Kidney (tissue), 14 donors: ENCODE data around the gene CREG1. TPM values are rescaled to one million over a fixed set of nuclear protein-coding genes. Genes with fewer than 3 reads are reported as not detected.

Experiments
- DNase-seq, 5 donors: peaks; one replicate each; pipeline ENCODE4 v3.0.0-alpha.2; 2013 to 2020
- FAIRE-seq: peaks from 2 replicates; lab custom pipeline; 2012; peaks lifted over from hg19 to GRCh38; lab: Jason Lieb, UNC
- H3K27ac ChIP-seq, 2 donors: one replicate each; pipeline ENCODE4 v1.7.0; 2013; ENCODE audit warnings: low read depth in 2 of 2, low read length in 2 of 2, inconsistent platforms in 1 of 2
- H3K27me3 ChIP-seq: one replicate; pipeline ENCODE4 v1.7.1; 2013; ENCODE audit warnings: low read length, inconsistent platforms; ENCODE audit not compliant: control insufficient read depth, insufficient read depth
- H3K36me3 ChIP-seq, 3 donors: one replicate each; pipeline versions ENCODE4 v1.7.0 to v1.7.1; 2013; ENCODE audit warnings: low read length in 3 of 3, control low read depth in 1 of 3, inconsistent platforms in 1 of 3; ENCODE audit not compliant: insufficient read depth in 3 of 3, control insufficient read depth in 2 of 3
- H3K4me1 ChIP-seq, 3 donors: one replicate each; pipeline versions ENCODE4 v1.7.0 to v1.7.1; 2013; ENCODE audit warnings: low read length in 3 of 3, inconsistent platforms in 1 of 3, low read depth in 1 of 3; ENCODE audit not compliant: control insufficient read depth in 2 of 3, insufficient read depth in 2 of 3
- H3K4me3 ChIP-seq, 3 donors: one replicate each; pipeline versions ENCODE4 v1.7.0 to v1.8.1; 2013; ENCODE audit warnings: low read length in 3 of 3, control low read depth in 1 of 3, inconsistent platforms in 1 of 3
- H3K9ac ChIP-seq, 3 donors: one replicate each; pipeline versions ENCODE4 v1.7.0 to v1.7.1; 2013; ENCODE audit warnings: low read length in 3 of 3, control low read depth in 1 of 3, inconsistent platforms in 1 of 3
- H3K9me3 ChIP-seq, 3 donors: one replicate each; pipeline versions ENCODE4 v1.7.0 to v1.7.1; 2013; ENCODE audit warnings: low read length in 3 of 3, control low read depth in 1 of 3, inconsistent platforms in 1 of 3; ENCODE audit not compliant: control insufficient read depth in 2 of 3, insufficient read depth in 1 of 3
- CTCF ChIP-seq: IDR thresholded peaks from 3 replicates; pipeline ENCODE4 v1.5.1; 2012; ENCODE audit warnings: mild to moderate bottlenecking, moderate library complexity, borderline replicate concordance; ENCODE audit not compliant: insufficient read depth; ENCODE audit errors: extremely low read depth
- intact Hi-C: fragments of 100-400 bp; cut with DNase I; formaldehyde crosslinking; loops from one replicate; pipeline ENCODE4 v1.11.1; 2022
- polyA plus RNA-seq: library from polyadenylated mRNA; stranded (reverse); fragments of 350-450 nt; fragmentation: Illumina TruSeq; extraction: RNeasy Lipid Tissue Mini Kit (QIAGEN cat#74804); gene quantifications from one replicate; pipeline ENCODE4 v1.2.3, GENCODE V29; 2014; ENCODE audit warnings: low read depth, low replicate concordance; ENCODE audit not compliant: insufficient read depth
- total RNA-seq: library from RNA; stranded (reverse); fragmentation: NEBNext Ultra II Directional; extraction: Animal tissue kit (Norgen Biotek cat#: 25700); gene quantifications from one replicate; pipeline ENCODE4 v1.2.1, GENCODE V29; 2021
- donor health status: control.
- donor health status: control.
- donor health status: control.
- donor health status: control.
- donor health status: control.
- donor health status: DM: yes; HTN: yes; CAD: no.
- donor health status: Normal renal cell carcinoma (clear cell type).

CREG1 gene
- total and polyA plus RNA-seq, 2 donors from 2014 or later: 91.2 to 115 TPM

GRCh38 chr1:167538657-167539056, 14.9 kb downstream of the CREG1 start:
- intact Hi-C loops: no loop called here
- Histone ChIP-seq H3K4me1 (no peaks in the 10 kb centered on the region), H3K27ac (no peak overlapping the region), H3K4me3 (no peak overlapping the region), H3K27me3 (no peaks in the 10 kb centered on the region), H3K9ac (no peak overlapping the region), H3K9me3 (no peaks in the 10 kb centered on the region), H3K36me3 (peaks cover 0 to 11% (median 0%) of the 10 kb centered on the region in 3 donors)
- DNase-seq: peak in 1 of 5 donors; percentile 24
- no peak for TF ChIP-seq CTCF
- FAIRE-seq: no peak

- FAIRE-seq (no peak), DNase-seq (peak in 4 of 5 donors; percentile 79 to 91 (median 84))
- peak overlapping the region in 1 of 3 donors; percentile 1 for H3K9ac ChIP-seq
- H3K36me3 ChIP-seq: no peaks in the 10 kb centered on the region
- peak overlapping the region in 1 of 2 donors; percentile 59 for H3K27ac ChIP-seq
- no peaks in the 10 kb centered on the region for H3K27me3 ChIP-seq
- H3K9me3 ChIP-seq: no peaks in the 10 kb centered on the region
- intact Hi-C loops: no loop called here
- peak; percentile 79 for TF ChIP-seq CTCF
- H3K4me3 ChIP-seq: no peak overlapping the region
- H3K4me1 ChIP-seq: peaks cover 0 to 3% (median 0%) of the 10 kb centered on the region in 3 donors
Observed at GRCh38 chr1:167533851-167534300, 19.7 kb downstream of the CREG1 start.

DNA sequence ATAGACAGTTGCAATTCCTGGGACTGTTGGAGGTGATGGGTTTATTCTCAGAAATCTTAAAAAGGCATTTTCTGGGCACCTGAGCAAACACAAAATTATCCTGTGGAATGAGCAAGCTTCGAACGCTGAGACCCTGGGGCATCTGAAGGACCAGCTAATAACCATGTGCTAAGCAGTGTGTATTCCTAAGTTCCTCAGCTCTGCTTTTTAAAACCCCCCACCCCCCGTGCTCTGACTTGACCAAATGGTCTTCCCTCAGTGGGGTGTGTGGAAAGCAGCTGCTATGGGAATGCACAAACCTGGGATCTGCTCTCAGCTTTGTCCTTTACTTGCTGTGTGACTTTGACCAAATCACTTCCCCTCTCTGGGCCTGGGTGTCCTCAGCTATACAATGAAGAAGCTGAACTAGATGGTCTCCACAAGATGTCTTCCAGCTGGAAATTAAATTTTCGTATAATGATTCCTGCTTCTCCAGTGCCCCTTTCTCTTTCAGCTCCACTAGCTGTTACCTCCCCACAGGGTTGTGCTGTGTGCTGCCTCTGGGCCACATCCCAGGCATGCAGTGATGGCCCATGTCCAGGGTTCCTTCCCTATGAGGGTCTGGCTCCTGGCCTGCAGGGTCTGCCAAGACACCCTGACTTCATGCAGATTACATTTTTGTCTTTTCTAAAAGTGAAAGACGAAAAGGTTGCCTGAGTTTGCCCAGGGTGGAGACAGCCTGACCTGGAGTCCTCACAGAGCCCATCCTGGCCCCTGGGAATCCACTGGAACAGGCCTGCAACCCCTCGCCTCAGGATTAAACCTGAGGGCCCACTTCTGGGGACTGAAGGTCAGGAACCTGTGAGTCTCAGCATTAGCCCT, 20.4 kb downstream of the CREG1 start:
- H3K27ac ChIP-seq: peak overlapping the region in 1 of 2 donors; percentile 59
- TF ChIP-seq CTCF: no peak
- intact Hi-C loops: no loop called here
- H3K36me3 ChIP-seq: no peaks in the 10 kb centered on the region
- H3K4me3 ChIP-seq: no peak overlapping the region
- peaks cover 0 to 3% (median 0%) of the 10 kb centered on the region in 3 donors for H3K4me1 ChIP-seq
- no peaks in the 10 kb centered on the region for H3K9me3 ChIP-seq
- no peak for DNase-seq
- no peak for FAIRE-seq
- H3K9ac ChIP-seq: peak overlapping the region in 1 of 3 donors; percentile 1
- H3K27me3 ChIP-seq: no peaks in the 10 kb centered on the region
